ENCODE data around the gene HPCAL1. TPM values are rescaled to one million over a fixed set of nuclear protein-coding genes. Genes with fewer than 3 reads are reported as not detected.

The HPCAL1 gene
- total RNA-seq, 1 donor from 2014 or later, result 12.3 TPM

GRCh38 chr2:10407841-10408648, 105.3 kb downstream of the HPCAL1 start:
- Histone ChIP-seq H3K4me1 (ENCODE audit: insufficient read depth, low read length) (peaks cover 50% of the 10 kb centered on the region), H3K27ac (ENCODE audit: low read depth, low read length) (no peak overlapping the region), H2AFZ (ENCODE audit: low read depth, low read length) (no peak overlapping the region), H3K79me2 (ENCODE audit: insufficient read depth, low read length) (no peaks in the 10 kb centered on the region), H3K9me3 (ENCODE audit: insufficient read depth, low read depth, low read length) (no peaks in the 10 kb centered on the region), H3K4me3 (ENCODE audit: insufficient read depth, low read depth, low read length) (no peak overlapping the region), H4K20me1 (ENCODE audit: insufficient read depth, low read length) (no peaks in the 10 kb centered on the region), H3K4me2 (ENCODE audit: low read length) (peak overlapping the region; percentile 39), H3K9ac (ENCODE audit: low read length) (no peak overlapping the region), H3K36me3 (ENCODE audit: insufficient read depth, low read length) (no peaks in the 10 kb centered on the region), H3K27me3 (ENCODE audit: insufficient read depth, low read length) (no peaks in the 10 kb centered on the region)
- peaks cover 16% of the 10 kb centered on the region for H3K4me1 Mint-ChIP-seq (ENCODE audit: low read depth, unreplicated experiment)
- H3K9me3 Mint-ChIP-seq (ENCODE audit: unreplicated experiment), result no peaks in the 10 kb centered on the region
- peaks cover 7% of the 10 kb centered on the region for H3K27me3 Mint-ChIP-seq (ENCODE audit: low read depth, unreplicated experiment)
- H3K4me3 Mint-ChIP-seq (ENCODE audit: unreplicated experiment), result no peak overlapping the region
- H3K36me3 Mint-ChIP-seq (ENCODE audit: low read depth, unreplicated experiment), result peaks cover 5% of the 10 kb centered on the region
- peak; percentile 74 for DNase-seq (ENCODE audit: low read depth)
- no peak overlapping the region for H3K27ac Mint-ChIP-seq (ENCODE audit: unreplicated experiment)
- TF ChIP-seq CTCF (IDR thresholded peaks at IDR 0.05; ENCODE audit: insufficient read depth, low read depth, low read length), result no peak
- TF ChIP-seq EZH2 (IDR thresholded peaks at IDR 0.05; ENCODE audit: insufficient read depth, low read length), result no peak
- no peak for FAIRE-seq

DNA sequence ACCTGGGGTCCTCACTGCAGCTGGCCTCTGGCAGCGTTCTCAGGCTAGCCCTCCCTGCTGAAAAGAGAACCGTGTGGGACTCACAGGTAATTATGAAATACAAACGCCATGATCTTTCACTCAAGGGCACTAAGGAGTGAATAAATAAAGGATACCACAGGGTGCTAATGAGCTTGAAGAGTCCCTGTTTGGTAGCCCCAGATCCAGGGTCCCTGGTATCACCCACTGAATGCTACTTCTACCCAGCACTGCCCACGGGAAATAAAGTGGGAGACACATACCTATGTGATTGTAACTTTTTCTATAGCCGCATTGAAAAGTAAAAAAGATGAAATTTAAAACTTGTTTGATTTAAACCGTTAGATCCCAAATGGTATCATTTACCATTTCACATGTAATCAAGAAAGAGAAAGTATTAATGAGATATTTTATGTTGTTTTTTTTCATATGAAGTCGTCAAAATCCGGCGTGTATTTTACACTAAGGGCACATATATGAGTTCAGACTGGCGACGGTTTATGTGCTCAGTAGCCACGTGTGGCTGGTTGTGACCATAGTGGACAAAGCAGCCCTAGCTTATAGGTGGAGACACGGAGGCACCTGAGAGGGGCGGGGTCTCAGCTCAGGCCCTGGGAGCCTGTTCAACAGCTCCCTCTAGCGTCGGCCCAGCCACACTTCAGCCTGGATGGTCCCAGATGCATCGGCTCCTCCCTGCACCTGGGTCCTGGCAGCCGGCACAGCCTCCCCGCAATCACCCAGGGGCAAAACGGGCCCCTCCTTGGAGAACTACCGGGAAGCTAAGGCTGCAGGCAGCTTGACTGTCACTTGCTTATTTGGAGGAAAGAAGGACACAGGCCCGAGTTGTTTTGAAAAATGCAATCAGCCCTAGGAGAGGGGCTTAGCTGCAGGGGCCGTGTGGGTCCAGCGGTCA, 106.2 kb downstream of the HPCAL1 start:
- Histone ChIP-seq H3K9me3 (ENCODE audit: insufficient read depth, low read depth, low read length) (no peaks in the 10 kb centered on the region), H3K9ac (ENCODE audit: low read length) (no peak overlapping the region), H3K36me3 (ENCODE audit: insufficient read depth, low read length) (no peaks in the 10 kb centered on the region), H3K4me2 (ENCODE audit: low read length) (peak overlapping the region; percentile 39), H3K27ac (ENCODE audit: low read depth, low read length) (no peak overlapping the region), H2AFZ (ENCODE audit: low read depth, low read length) (no peak overlapping the region), H4K20me1 (ENCODE audit: insufficient read depth, low read length) (peaks cover 2% of the 10 kb centered on the region), H3K4me3 (ENCODE audit: insufficient read depth, low read depth, low read length) (no peak overlapping the region), H3K4me1 (ENCODE audit: insufficient read depth, low read length) (peaks cover 52% of the 10 kb centered on the region), H3K79me2 (ENCODE audit: insufficient read depth, low read length) (no peaks in the 10 kb centered on the region), H3K27me3 (ENCODE audit: insufficient read depth, low read length) (no peaks in the 10 kb centered on the region)
- DNase-seq (ENCODE audit: low read depth) (peak; percentile 48), FAIRE-seq (no peak)
- TF ChIP-seq CTCF (IDR thresholded peaks at IDR 0.05; ENCODE audit: insufficient read depth, low read depth, low read length) (peak; percentile 88), EZH2 (IDR thresholded peaks at IDR 0.05; ENCODE audit: insufficient read depth, low read length) (no peak)
- H3K4me3 Mint-ChIP-seq (ENCODE audit: unreplicated experiment), result no peak overlapping the region
- H3K27me3 Mint-ChIP-seq (ENCODE audit: low read depth, unreplicated experiment), result peaks cover 7% of the 10 kb centered on the region
- H3K9me3 Mint-ChIP-seq (ENCODE audit: unreplicated experiment), result peaks cover 2% of the 10 kb centered on the region
- peaks cover 5% of the 10 kb centered on the region for H3K36me3 Mint-ChIP-seq (ENCODE audit: low read depth, unreplicated experiment)
- H3K27ac Mint-ChIP-seq (ENCODE audit: unreplicated experiment), result no peak overlapping the region
- peaks cover 18% of the 10 kb centered on the region for H3K4me1 Mint-ChIP-seq (ENCODE audit: low read depth, unreplicated experiment)
